CD4-positive, alpha-beta T cell treated with Interleukin-15 for 1 hour (primary cell): ENCODE data around the gene GPBP1.
A peak's percentile ranks its signal among the peaks of the same experiment; 100 is the strongest.
"Not testable (repeated sequence)": the region's sequence is repeated elsewhere in the genome, so short reads cannot be mapped to it uniquely, and the experiment has no call there.

Experiments used
- DNase-seq: peaks from one replicate; pipeline ENCODE4 v3.0.0-alpha.2; 2020

Gene GPBP1, protein sequence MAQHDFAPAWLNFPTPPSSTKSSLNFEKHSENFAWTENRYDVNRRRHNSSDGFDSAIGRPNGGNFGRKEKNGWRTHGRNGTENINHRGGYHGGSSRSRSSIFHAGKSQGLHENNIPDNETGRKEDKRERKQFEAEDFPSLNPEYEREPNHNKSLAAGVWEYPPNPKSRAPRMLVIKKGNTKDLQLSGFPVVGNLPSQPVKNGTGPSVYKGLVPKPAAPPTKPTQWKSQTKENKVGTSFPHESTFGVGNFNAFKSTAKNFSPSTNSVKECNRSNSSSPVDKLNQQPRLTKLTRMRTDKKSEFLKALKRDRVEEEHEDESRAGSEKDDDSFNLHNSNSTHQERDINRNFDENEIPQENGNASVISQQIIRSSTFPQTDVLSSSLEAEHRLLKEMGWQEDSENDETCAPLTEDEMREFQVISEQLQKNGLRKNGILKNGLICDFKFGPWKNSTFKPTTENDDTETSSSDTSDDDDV

DNA sequence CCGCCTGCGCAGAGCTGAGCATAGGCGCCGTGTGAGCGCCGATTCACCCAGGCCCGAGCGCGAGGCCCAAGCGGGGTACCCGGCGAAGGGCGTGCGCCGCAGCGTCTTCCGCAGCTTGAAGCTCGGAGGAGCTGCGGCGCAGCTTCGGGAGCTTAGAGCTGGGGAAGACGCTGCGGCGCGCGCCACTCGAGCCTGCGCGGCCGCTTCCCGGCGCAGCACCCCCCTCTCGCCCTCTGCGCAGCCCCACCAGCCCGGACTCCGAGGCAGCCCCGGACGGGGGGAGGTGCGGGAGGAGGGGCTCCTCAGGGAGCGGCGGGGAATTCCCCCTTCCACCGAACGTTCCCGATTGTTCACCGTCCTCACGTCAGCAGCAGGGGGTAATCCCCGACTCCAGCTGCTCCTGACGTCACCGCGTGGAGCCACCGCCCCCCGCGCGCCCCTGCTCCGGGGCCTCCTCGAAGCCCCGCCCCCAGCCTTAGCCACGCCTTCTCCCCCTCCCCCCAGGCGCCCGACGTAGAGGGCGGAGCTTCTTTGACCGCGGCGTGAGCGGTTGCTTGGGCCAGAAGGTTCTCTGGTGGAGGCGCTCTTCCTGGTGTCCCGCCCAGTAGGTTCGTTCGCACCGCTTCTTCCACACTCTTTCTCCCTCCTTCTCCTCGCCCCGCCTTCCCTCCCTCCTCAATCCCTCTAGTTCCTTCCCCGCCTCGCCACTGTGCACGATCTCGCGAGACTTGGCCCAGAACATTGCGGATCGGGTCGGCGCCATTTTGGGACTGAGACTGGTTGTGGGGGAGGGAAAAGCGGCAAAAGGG, at the start of gene GPBP1:
Gene GPBP1 (plus strand): TSS at position 741 of the 809 bp plus-strand sequence. CDS start 40,072 bp downstream, outside the sequence.
- peak; percentile 99 for DNase-seq

DNA sequence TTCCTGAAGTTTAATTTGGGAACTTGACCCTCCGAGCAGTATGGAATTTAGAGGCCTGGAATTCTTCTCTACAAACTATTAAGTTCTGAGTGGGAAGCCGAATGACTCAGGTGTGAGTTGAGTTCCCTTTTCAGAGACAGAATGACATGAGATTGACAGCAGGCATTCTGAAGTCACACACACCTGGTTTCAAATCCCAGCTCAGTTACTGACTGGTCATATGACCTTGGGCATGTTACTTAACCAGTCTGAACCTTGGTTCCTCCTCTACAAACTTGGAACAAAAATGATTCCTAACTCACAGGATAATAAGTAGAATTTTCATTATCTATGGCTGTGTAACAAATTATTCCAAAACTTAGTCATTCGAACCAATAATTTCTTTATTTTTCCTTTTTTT, 45.5 kb upstream of the GPBP1 start:
- DNase-seq = no peak

DNA sequence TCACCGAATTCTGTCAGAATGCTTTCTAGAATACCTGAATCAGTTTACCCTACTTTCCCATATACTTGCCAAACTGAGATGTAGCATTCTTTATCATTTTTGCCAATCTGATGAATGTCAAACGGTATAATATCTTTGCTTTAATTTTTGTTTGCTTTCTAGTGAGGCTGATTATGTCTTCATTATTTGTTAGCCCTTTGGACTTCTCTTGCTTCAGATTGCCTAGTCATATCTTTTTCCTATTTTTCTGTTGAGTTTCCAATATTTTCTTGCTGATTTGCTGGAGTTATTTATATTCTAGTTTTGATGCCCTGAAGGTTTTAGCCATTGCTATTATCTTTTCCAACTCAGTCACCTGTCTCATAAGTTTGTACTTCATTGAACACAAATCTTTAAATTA, 40.3 kb upstream of the GPBP1 start:
- DNase-seq = no peak

DNA sequence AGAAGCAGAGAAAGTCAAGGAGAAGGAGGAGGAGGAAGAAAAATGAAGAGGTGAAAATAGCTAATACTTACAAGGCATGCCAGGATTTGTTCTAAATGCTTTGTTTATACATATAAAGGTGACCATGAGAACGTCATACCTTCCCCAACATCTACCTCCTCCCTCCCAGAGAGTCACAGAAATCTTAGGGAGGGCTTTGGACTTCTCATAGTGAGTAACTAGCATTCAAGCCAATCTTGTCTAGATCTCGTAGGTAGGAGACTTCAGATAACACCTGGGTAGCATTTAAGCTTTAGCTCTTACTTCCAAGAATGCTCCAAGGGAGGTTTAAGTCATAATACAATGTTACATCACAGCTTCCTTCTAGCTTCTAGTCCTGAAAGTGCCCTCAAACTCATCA, 36.5 kb upstream of the GPBP1 start:
- DNase-seq = no peak

DNA sequence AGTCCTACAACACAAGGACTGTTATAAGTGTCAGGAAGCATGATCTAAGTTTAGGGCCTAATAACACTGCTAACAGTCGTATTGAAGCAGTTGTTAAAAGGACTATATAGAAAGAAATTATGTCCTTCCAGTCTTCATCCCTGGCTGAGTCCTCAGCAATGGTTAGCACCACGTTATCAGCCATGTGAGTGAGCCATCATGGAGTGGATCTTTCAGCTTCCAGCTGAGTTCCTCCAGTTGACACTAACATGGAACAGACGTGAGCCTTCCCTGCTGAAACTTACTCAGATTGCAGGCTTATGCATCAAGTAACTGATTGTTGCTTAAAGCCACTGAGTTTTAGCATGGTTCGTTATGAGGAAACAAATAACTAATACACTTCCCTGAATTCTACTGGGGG, 21.5 kb upstream of the GPBP1 start:
- DNase-seq = no peak

DNA sequence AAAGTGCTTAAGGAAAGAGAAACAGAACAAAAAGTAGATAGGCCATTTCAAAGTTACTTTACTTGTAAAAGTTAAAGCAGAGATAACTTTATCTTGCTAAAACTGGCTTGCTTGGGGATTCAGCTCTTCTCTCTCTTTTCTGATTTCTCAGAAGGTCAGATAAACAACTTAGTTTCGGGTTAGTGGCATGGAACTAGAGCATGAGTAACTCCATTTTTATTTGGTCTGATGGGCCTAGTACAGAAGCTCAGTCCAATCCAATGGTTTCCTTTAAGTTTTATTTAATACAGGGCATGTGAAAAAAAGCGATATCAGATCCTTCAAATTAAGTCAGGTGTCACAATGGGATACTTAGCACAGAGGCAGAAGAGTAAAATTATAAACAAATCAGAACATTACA, 18.8 kb upstream of the GPBP1 start:
- no peak for DNase-seq

DNA sequence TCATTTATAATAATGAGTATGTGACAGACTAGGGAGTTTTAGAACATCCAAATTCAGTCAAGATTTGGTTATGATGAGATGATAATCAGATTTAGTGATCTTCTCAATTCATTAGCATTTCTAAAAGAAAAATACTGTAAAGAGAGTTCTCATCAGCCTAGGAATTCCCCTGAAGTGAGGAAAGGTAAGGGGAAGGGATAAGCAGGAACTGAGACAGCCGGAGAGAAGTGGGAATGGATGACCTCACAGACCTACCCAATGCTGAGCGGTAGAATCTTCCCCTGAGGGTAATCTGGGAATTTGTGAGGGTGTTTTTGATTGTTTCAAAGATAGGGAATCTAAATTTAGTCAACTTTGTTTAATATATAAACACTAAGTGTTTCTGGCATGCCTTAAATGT, 16.7 kb upstream of the GPBP1 start:
- no peak for DNase-seq

DNA sequence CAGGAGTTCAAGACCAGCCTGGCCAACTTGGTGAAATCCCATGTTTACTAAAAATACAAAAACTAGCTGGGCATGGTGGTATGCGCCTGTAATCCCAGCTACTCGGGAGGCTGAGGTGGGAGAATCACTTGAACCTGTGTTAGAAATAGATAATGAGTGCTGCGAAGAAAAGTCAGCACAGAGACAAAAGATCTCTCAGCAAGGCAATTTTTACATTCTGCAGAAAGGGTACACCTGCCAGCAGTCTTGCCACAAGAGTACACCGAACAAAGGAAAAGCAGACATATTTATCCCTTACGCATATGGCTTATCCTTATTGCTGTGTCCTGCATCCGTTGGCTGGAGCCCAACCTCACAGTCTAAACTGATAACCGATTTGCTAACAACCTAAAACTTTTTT, 16.2 kb upstream of the GPBP1 start:
- DNase-seq = no peak

DNA sequence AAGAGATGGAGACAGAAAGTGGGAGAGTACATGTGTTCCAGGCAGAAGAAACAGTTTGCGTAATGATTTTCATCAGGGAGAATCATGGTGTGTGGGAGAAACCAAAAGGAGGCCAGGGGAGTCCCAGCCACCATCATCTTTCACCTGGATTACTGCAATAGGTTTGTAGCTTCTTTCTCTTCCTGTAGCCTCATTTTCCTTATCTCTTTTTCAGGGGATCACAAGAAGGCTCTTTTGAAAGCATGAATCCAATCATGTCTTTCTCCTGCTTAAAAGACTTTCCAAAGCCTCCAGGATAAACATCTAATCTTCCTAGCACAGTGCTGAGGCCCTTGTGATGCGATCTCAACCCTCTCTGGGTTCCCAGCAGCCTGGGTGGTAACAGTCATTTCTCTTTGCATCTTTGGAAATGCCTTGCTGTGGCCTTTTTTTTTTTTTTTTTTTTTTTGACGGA, 10.3 kb upstream of the GPBP1 start:
- no peak for DNase-seq

DNA sequence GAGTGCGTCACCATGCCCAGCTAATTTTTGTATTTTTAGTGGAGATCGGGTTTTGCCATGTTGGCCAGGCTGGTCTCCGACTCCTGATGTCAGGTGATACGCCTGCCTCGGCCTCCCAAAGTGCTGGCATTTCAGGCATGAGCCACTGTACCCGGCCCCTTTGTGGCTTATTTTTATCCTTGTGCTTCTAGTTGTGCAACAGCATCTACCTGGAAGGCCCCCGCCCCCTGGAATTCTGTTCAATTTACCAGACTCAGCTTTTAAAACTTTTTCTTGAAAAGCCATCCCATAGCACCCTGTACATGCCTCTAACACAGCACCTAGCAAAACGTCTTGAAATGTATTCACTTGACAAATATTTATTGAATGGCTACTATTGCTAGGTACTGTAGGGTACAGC, 9.7 kb upstream of the GPBP1 start:
- DNase-seq = no peak

DNA sequence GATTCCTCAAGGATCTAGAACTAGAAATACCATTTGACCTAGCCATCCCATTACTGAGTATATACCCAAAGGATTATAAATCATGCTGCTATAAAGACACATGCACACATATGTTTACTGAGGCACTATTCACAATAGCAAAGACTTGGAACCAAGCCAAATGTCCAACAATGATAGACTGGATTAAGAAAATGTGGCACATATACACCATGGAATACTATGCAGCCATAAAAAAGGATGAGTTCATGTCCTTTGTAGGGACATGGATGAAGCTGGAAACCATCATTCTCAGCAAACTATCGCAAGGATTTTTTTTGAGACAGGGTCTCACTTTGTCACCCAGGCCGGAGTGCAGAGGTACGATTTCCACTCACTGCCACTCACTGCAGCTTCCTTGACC, 8.7 kb upstream of the GPBP1 start:
- not testable (repeated sequence) for DNase-seq

DNA sequence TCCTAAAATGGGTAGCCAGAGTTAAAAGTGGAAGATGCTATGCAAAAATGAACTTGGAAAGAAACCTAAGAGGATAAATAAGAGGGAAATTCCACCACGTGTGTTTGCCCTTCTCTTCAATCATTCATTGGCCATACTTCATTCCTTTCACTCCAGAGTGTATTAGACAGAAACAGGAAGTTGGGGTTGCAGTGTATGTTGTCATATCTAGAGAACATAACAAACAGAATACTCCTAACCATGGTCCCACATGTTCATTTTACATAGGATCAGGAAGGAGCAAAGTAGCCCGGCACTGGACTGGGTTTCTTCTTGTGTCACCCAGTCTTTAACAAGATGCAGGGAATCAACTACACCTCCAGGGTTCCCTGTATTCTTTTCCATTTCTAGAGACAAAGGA, 7.6 kb upstream of the GPBP1 start:
- no peak for DNase-seq

DNA sequence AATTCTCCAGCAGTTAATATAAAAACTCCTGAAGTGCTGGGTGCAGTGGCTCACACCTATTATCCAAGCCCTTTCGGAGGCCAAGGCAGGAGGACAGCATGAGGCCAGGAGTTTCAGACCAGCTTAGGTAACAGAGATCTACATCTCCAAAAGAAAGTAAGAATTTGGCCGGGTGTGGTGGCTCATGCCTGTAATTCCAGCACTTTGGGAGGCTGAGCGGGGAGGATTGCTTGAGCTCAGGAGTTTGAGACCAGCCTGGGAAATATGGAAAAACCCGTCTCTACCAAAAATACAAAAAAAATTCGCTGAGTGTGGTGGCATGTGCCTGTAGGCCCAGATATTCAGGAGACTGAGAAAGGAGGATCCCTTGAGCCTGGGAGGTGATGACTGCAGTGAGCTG, 6.7 kb upstream of the GPBP1 start:
- DNase-seq = no peak

DNA sequence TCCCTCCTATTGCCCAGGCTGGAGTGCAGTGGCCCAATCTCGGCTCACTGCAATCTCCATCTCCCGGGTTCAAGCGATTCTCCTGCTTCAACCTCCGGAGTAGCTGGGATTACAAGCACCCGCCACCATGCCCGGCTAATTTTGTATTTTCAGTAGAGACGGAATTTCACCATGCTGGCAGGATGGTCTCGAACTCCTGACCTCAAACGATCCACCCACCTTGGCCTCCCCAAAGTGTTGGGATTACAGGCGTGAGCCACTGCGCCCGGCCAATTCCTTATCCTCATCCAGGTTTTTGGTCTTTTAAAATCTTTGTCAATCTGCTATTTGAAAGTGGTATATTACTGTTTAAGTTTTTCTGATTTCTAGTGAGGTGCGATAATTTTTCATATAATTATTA, 3.7 kb upstream of the GPBP1 start:
- not testable (repeated sequence) for DNase-seq

DNA sequence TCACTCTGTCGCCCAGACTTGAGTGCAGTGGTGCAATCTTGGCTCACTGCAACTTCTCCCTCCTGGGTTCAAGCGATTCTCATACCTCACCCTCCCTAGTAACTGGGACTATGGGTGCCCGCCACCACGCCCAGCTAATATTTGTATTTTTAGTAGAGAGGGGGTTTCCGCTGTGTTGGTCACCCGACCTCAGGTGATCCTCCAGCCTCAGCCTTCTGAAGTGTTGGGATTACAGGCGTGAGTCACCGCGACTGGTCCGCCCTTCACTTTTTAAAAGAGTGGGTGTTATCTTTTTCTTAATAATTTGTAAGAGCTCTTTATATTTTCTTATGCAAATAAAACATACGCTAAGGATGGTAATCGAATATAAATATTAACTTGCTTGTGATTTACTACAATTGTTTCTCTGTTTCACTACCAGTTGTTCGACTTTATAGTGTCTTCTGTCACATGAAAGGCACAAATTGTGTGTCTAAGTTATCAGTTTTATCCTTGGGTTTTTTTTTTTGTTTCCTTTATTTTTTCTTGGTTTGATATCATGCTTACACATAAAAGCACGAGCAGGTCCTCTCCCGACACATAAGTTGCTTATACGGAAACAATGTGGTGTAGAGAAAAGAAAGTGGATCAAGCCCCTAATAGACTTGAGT, 1.9 kb upstream of the GPBP1 start:
- DNase-seq = peak; percentile 65

DNA sequence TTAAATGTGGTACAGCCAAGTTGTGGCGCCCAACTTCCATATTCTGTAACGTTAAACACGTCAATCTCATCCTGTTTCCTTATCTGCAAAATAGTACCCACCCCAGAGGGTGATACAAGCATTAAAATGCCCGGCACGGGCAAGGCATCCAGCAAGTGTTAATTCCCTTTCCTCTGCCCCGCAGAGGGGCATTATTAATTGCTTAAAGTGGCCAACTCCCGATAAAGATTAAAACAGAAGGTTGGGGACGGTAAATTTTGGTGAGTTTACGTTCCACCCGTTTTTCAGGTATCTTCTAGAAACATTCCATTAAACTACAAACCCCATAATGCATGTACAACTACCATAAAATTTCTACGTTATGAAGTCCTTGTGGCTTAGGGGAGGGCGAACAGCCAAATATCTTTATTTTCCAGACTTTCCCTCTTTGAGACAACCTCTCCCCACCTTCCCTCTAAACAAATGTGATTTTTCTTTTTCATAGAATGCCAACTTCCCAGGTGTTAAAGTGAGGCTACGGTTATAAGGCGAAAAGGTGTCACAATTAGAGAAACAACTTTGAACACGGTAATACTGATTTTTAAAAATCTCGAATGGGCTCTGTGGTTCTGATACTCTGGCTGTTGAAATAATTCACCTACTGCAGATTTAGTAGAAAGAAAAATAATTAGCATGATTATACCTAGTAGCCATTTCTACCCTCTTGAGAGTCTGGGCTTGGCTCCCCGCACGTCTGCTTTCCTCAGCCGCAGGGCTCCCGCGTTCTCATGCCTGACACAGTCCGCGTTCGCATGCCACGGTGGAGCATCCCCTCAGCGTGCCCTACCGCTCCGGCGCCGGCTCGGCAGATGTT, 1.2 kb upstream of the GPBP1 start:
- DNase-seq = peak; percentile 43

DNA sequence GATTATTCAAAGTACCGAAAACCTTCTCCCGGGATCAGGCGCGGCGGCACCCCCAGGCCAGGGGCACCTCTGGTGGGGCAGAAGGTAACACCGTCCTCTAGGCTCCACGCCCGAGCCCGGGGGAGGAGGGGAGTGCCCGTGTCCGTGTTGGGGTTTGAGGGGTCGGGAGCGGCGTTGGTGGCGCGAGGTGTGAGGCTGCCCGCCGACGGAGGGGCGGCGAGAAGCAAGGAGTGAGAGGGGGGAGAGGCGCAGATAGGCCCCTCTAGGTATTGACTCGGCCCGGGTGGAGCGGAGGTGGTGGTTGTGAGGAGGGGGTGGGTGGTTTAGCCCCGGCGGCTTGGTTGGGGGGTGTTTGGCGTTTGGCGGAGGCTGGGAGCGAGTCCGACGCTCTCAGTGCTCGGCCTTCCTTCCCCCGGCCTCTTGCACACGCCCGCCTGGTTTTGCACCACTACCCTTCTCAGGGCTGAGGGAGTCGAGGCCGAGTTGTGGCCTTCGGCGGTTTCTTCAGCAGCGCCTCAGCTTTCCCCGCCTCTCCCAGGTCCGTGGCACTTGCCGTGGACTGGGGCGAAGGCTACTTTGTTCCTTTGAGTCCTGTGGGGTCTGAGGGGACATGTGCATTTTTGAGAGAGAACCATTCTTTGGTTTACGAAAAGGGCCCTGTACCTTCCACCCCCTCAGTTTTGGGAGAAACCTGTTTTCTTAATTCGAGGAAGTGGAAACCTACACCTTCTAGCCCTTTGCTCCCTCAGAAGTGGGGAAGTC, 450 bp downstream of the GPBP1 start:
- peak; percentile 48 for DNase-seq

DNA sequence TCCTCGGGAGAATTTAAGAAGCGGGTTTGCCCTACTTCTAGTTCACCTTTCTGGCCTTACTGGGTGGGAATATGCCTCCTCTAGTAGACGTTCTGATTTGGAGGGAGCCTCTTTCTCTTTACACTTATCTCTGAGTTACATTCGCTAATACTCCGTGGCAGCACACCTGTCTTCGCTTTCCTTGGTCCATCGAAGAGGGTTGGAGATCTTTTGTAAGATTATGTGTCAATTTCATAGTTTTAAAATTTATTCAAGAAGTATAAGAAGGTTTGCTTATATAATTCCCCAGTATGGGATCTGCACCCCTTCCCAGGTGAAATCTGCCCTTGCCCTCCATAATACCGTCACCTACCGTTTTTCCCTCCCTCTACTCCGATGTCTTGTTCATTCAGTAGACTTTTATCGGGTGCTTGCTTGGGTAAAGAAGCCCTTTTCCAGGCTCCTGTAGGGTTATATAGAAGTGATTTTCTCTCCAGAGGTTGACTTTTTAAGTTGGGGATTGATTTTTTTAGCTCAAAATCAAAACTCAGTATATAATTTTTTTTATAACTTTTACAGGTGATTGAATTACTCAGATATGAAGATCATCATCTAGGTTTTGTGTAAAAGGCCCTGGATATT, 1.1 kb downstream of the GPBP1 start:
- DNase-seq = no peak

DNA sequence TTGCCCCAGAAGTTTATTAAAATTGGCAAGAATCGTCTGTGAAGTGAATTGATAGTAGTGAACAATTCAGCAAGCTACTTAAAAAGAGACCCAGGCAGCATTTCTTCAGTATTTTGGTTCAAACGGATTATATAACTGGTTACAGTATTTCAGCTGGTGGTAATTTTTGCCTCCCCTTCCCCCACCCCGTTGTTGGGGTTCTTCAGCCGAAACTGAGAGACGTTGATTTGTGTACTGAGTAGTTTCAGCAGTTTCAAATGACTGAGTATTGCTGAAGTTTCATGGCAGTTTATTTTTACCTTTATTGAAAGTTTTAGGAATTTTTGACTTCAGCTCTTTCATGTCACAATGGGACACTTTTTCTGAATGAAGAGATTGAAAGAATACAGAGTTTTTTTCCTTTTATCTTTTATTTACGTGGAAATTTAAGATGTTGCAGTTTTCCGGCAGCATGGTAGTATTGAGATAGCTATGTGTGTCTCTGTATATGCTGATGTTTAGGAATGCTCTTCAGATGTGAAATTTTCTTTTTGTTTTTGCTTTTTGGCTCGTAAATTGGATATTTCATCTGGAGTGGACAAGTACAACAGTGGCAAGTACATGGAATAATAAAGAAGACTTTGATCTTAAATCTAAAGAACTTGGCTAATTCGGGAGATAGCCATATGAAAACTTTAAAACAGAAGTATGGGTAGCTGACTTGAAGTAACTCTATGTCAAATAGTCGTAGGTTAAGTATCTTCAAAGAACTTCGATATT, 1.9 kb downstream of the GPBP1 start:
- peak; percentile 56 for DNase-seq

DNA sequence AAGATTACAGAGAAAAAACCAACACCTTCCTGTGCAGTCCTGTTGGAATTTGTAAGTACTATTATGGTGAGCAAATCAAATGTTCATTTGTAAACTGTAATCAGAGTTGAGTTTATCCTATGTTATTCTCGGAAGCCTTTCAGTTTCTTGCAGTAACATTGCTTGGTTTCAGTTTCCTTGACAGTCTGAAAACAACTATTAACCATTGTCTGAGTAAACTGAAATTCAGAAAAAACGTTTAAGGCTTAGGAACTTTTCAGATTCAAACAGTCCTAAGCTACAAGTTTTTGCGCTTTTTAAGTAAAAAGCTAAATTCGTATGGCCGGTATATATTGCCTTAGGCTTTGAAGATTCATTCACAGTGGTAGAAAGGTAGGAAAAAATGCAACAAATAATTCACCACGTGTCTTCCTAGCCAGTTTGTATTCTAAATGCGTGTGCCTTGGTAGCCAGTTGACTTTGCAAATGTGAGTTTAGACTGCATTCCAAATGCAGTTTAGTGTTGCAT, 2.5 kb downstream of the GPBP1 start:
- no peak for DNase-seq
